GM19452 (cell line): ENCODE data around the gene OR56B4.
"Not testable (repeated sequence)": the region's sequence is repeated elsewhere in the genome, so short reads cannot be mapped to it uniquely, and the experiment has no call there.

Source experiments
- ATAC-seq: cut with Tn5 transposase; IDR thresholded peaks from one replicate; pipeline ENCODE4 v1.9.1; 2021; ENCODE audit not compliant: unreplicated experiment

Gene OR56B4, protein sequence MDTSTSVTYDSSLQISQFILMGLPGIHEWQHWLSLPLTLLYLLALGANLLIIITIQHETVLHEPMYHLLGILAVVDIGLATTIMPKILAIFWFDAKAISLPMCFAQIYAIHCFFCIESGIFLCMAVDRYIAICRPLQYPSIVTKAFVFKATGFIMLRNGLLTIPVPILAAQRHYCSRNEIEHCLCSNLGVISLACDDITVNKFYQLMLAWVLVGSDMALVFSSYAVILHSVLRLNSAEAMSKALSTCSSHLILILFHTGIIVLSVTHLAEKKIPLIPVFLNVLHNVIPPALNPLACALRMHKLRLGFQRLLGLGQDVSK

DNA sequence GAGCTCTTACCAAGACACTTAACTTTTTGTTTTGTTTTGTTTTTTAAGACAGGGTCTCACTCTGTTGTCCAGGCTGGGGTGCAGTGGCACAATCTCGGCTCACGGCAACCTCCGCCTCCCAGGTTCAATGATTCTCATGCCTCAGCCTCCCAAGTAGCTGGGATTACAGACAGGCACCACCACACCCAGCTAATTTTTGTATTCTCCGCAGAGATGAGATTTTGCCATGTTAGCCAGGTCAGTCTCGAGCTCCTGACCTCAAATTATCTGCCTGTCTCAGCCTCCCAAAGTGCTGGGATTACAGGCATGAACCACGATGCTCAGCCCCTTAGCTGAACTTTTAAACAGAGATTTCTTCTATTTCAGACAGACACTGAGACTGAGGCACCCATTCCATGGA is at the start of gene OR56B4:
Gene OR56B4 (plus strand): TSS at position 301 of the 400 bp plus-strand sequence. CDS start 95 bp downstream, at position 396.
- ATAC-seq: not testable (repeated sequence)

DNA sequence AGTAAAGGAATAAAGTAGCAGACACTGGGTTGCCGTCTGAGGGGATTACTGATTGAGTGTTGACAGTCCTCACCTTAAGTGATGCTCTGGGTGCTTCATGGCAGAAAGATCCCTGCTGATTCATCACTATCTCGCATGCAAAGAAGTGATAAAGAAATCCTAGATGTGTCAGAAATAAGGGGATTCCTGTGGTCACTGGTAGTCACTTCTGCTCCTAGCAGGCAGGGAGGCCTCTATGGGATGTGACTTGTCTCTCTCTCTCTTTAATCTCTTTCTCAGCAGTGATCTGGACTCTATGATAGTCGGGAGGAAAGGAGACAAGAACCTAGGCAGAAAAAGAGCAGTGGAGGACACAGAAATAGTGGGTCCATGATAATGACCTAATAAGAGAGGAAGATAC is 46.0 kb upstream of the OR56B4 start:
- ATAC-seq: no peak

DNA sequence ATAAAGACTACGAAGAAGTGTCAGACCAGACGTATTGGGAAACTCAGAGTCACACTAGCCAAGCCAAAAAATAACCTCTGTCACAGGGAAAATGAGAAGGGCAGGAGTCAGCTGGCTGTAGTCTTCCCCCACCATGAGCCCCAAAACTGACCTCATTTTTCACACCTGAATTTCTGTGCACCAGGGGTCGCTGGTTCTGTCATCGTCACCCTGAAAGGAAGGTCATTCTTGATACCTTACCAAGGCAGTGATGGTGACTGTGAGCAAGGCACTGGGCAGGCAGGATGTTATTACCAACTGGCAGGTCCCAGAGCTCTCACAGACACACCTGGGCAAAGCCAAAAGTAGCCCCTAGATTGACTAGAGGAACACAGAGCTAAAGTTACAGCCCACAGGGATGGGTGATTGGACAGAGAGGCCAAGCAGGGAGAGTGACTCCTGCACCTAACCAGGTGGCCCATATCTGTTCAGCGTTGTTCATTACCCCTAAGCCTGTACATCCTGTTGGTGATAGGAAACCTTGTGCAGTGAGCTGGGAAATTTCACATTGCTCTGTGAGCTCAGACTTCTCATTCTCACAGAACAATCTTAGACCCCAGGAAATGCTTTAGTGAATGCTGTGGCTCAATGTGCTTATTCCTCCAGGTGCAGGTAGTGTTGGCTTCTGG is 44.7 kb upstream of the OR56B4 start:
- peak; percentile 51 for ATAC-seq

DNA sequence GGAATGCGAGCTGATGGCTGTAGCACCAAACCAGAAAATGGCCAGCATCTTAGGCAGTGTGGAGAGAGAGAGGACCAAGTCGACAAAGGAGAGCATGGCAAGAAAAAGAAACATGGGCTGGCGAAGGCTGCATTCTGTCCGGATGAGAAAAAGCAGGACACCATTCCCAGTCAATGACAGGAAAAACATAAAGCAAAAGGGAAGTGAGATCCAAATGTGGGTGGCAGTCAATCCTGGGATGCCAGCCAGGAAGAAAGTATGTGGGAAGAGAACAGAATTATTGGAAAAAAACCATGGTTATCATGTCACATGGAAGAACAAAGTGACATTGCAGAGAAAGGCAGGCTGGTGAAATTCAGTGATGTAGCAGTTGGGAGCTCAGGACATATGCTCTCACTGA is 40.0 kb upstream of the OR56B4 start:
- ATAC-seq: no peak

DNA sequence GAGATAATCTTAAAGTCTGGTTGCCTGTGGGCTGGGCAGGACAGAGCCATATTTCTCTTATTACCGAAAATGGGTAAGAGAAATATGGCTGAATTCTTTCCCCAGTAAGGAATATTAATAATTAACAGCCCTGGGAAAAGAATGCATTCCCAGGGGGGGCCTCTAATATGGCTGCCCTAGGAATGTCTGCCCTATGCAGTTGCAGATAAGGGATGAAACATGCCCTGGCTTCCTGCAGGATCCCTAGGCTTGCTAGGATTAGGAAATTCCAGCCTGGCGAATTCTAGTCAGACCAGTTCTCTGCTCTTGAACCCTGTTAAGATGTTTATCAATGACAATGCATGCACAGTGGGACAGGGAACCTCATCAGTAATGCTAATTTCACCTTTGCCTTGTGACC is 31.0 kb upstream of the OR56B4 start:
- not testable (repeated sequence) for ATAC-seq

DNA sequence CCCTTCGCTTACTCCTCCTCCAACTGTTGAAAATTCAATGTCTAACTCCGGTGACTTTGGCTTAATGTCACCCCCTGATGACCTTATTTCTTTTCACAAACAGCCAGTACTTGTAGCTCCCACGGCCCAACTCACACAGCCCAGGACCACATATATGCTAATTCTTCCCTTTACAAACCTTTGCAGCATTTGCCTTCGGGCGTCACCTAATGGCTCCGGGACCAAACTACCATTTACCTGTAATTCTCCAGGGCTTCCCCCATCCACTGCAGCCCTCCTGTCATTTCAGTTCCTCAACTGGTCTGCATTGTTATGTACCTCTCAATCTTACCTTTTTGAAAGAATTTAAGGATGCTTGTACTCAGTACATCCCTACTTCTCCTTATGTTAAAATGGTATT is 29.8 kb upstream of the OR56B4 start:
- no peak for ATAC-seq

DNA sequence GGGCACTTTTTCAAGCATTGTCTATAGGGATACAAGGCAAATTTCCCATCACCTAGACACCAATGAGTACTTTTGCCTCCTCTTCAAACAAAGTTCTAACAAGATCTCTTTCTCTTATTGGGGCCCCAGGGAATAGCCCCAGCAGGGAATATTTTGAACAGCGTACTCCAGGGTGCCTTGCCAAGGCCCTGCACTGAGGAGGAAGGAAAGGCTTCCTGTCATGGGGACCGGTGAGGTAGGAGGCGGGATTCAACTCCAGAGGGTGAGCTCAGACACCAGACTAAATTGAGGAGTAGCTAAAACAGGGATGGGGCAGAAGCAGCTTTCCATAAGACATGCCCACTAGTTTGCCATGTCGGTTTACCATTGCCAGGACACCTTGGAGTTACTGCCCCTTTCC is 28.0 kb upstream of the OR56B4 start:
- ATAC-seq: no peak

DNA sequence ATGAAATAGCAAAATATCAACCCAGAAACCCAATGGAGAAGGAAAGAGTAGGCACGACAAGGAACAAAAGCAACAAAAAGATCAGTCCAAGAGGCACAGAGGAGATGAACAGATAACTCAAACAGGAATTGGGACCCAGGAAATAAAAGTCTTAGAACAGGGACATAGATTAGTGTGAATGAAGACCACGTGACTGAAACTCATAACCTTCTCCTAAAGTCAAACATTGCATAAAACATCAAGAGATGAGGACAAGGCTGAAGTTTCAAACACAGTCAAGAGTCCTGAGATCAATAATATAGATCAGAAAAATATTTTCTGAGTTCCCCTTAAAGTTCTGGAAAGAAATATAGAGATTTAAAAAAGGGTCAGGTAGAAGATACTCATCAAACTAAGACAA is 24.4 kb upstream of the OR56B4 start:
- no peak for ATAC-seq

DNA sequence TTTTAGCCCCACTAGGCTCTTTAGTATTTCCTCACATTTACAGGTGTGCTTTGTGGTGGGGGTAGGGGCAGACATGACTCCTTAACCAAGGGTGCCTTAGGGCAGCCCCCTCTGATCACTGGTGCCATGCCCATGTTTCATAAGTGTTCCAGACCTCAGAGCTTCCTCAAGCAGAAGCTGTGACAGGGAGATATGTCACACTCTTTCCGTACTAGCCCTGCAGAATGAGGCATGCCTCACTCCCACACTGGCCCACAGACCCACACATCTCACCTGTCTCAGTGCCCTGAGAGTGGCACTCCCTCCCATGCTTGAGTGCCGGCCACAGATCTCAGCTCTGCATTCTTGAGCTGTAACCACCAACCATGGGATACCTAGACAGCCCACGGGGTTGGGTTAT is 22.9 kb upstream of the OR56B4 start:
- no peak for ATAC-seq

DNA sequence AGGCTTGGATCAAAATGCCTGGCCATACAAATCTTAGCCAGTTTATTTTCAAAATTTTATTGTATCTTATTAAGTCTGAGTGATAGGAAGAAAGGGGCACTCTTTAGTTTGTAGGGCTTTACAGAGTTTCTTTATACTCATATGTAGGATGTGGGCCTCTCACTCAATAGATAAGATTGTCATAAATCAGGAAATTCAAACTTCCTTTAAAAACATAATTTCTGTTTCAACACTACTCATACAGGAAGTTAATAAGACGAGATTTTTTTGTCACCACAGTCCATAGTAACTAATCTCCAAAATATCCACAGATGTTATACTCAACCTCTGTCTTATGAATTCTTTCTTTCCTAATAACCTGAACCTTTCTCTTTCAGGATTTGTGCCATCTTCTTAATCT is 13.3 kb upstream of the OR56B4 start:
- ATAC-seq: no peak

DNA sequence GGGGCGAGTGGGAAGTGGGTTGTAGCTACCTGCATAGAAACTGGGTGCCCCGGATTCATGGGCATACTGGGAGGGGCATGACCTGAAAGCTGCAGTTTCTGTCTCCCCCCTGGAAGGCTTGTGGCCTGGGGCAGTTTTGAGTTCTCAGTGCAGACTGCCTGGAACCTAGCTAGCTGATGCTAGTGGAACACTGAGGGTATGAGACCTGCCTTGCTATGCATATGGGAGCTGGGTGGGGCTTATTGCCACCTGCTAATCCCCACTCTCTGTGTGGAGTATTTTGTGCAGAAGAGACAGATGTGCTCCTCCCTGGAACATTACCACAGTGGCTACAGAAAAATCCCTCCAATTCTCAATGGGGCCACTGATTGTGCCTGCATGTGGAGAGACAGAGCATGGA is 11.7 kb upstream of the OR56B4 start:
- ATAC-seq: no peak

DNA sequence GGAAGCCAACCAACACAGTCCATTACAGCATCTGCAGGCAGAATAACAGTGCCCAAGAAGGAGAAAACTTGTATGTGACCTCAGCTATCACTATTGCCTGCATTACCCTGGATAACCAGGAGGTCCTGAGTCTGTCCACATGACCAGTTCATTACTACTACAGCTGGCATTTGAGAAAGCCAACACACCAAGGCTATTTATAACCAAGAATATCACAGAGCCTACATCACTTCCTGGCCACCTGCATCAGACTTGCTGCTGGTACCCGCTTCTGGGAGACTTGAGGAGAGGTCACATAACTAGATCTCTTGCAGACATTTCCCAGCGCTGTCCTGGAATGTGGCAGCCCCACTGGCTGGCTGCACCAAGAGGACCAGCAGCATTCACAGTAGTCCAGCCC is 11.1 kb upstream of the OR56B4 start:
- no peak for ATAC-seq

DNA sequence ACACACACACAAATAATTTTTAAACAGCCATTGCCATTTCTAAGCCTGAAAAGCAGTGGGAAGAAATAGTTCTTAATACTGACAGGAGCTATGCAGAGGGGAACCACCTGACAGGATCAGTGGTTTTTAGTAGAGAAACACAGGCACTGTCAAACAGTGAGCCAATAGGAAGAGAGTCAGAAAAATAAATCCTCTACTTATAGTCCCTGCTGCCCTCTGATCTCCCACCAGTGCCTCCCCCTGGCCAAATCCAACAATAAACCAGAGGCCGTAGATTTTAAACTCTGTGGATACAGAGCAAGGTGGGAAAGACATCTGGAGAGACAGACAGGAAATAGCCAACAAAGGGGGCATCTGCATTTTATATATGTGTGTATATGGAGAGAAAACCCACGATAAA is 7.9 kb upstream of the OR56B4 start:
- no peak for ATAC-seq

DNA sequence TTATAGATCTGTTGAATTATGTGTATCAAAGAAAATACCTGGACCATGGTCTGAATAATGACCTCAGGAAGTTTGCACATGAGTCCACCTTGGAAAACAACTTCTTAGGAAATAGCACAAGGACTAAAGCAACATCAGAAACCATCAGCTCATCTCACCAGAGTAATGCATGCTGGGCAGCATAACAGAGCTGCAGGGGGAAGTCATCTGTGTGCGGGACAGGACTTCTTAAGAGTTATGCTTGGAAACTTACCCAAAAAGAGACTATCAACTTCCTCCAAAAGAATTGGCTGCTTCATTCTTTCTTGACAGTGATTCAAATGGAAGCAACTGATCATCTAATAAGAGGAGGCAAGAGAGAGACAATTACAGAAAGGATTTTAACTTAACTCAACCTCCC is 2.5 kb downstream of the OR56B4 start:
- no peak for ATAC-seq

DNA sequence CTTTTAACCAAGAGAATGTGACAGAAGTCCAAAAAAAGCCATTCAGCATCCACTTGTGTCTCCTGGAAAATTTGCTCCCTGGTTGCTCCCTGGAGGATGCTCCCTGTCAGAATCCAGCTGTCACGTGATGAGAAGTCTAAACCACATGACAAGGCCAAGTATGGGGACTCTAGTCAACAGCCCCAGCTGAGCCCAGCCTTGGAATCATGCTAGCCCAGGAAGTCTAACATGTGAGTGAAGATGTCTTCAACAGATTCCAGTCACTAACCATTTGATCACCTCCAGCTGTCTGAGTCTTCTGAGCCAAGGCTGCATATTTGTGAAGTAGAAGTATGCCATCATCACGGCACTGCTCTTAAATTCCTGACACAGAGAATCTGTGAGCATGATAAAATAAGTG is 4.2 kb downstream of the OR56B4 start:
- ATAC-seq: no peak

DNA sequence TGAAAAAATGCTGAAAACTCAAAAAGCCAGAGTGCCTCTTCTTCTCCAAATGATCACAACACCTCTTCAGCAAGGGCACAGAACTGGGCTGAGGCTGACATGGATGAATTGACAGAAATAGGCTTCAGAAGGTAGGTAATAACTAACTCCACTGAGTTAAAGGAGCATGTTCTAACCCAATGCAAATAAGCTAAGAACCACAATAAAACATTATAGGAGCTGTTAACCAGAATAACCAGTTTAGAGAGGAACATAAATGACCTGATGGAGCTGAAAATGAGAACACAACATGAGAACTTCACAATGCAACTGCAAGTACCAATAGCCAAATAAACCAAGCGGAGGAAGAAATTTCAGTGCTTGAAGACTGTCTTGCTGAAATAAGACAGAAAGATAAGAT is 9.2 kb downstream of the OR56B4 start:
- no peak for ATAC-seq

DNA sequence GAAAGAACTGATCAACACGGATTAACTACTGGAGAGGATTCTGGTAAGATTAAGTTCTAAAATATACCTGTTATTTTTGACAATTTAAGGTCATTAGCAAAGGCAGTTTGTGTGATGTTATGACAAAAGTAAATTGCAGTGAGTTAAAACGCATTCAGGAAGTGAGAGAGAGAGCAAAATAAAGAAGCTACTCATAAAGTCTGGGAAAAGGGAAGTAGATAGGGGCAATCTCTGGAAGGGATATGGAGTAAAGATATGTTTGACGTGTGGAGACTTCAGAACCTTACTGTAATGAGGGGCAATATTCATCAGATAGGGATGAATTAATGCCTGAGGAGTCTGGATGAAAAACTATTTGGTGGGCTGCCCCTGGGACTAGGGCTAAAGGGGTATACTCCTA is 16.8 kb downstream of the OR56B4 start:
- ATAC-seq: no peak

DNA sequence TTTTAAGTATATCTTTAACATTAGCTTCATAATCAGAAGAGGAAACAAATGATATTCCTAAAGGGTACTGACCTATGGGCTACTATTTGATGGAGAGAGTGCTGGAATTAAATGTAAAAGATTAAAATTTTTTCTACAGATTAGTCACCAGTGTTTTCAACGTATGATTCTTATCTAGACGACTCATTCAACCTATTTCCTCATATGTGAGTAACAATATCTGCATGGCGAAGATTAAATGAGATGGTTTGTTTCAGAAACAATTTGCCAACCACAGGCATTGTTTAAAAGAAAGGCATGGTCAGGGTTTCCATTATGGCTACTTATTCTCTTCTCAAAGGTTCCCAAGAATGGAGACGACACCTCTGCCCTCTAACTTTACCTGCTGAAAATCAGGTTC is 20.4 kb downstream of the OR56B4 start:
- ATAC-seq: no peak

DNA sequence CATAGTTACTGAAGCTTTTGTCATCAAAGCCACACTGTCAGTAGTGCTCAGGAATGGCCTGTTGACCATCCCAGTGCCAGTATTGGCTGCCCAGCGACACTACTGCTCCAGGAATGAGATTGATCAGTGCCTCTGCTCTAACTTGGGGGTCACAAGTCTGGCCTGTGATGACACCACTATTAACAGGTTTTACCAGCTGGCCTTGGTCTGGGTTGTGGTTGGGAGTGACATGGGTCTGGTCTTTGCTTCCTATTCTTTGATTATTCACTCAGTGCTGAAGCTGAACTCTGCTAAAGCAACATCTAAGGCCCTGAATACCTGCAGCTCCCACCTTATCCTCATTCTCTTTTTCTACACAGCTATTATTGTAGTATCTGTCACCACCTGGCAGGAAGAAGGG is 21.5 kb downstream of the OR56B4 start:
- no peak for ATAC-seq

DNA sequence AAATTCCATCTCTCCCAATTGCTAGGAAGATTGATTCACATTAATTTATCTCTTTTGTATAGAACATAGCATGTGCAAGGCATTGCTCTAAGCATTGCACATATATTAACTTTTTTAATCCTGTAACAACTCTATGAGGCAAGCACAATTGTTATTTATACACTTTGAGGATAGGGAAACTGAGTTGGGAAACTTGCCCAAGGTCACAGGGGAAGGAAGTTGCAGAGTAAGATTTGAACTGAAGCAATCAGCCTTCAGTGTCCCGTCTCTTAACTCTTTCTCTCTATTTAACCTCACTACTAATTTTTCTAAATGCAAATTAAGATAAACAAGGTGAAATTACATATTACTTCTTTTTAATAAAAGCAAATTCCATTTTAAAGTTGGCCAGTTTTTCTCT is 22.2 kb downstream of the OR56B4 start:
- no peak for ATAC-seq

DNA sequence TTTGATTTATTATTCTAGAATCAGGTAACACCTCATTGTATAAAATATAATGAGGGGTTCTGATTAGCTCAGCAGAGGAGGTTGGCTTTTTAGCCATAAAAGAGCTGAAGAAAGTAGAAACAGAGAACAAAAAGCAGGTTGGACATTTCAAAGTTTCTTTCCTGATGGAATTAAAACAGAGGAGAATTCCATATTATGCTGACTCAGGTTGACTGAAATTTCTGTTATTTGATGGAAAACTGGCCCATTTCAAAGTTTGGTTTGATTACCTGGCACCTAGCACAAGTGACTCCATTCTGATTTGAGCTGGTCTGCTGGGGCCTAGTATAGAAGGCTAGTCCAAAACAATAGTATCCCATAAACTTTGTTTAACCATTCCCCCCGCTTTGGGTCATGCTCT is 24.9 kb downstream of the OR56B4 start:
- ATAC-seq: no peak

DNA sequence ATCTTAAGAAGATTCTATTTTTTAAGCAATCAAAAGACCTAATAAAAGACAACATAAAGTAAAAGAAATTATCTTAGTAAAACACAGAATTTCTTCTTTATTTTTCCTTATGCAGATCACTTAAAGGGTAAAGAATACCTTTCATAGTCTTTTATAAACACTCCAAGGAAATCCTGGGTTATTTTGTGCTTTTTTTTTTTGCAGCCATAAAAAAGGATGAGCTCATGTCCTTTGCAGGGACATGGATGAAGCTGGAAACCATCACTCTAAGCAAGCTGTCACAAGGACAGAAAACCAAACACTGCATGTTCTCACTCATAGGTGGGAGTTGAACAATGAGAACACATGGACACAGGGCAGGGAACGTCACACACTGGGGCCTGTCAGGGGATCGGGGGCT is 28.5 kb downstream of the OR56B4 start:
- not testable (repeated sequence) for ATAC-seq

DNA sequence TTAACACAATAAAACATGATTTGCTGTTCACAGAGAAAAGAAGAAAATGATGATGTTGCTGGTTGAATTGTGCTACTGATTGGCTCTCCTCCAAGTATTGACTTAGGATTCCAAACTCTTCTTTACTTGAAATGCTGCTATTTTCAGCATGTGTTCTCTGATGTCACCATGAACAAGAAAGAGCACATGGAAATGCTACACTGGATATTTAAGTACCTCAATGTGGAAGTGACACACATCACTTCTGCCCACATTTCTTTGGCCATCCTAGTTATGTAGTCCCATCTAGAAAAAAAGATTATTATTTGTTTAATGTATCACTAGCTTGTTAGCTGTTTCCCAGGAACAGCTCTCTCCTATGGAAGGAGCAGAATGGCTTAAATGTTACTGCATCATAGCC is 35.5 kb downstream of the OR56B4 start:
- ATAC-seq: no peak
